Suppressor macrophage (primary cell): ENCODE data around the gene CDKN1C.
A peak's percentile ranks its signal among the peaks of the same experiment; 100 is the strongest.

Experiments used
- DNase-seq, 4 experiments: peaks; one replicate each; pipeline ENCODE4 v3.0.0-alpha.2; 2020 to 2022

CDKN1C gene

DNA sequence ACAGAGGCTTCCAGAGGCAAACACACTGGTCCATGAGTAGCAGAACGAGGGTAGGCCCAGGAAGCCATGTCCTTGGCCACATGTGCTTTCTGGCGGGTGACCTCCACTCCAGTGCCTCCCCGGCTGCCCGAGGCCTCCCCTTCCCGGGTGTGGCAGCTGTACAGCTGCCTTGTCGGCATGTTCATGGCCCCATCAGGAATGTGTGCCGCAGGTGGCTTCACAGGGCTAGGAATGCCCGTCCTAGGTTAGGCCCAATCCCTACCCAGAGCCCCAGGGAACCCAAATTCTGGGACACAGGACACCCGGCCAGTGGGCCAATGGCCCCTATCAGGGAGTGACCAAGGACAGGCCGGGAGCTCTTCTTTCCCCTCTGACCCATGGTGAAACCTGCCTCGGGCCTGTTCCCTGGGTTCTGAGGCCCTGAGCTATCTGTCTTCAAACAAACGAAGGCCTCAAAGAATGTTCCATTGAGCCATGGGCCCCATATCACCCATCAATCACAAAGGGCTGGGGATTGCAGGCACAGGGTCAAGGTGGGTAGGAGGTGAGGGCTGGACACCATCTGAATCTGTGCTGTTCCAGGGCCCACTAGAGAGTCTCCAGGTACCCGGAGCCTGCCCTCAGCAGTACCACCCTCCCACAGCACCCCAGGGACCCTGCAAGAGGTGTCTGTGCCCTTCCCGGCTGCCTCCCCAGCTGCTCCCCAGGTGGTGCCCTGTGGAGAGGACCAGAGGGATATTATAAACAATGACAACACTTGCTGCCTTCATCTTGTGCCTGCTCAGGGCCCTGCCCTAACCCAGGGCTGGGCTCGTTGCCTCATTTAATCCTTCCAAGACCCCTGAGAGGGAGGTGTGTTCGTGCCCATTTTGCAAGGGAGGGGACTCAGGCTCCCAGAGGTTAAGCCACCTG lies 4.0 kb upstream of the CDKN1C start:
- DNase-seq = no peak

DNA sequence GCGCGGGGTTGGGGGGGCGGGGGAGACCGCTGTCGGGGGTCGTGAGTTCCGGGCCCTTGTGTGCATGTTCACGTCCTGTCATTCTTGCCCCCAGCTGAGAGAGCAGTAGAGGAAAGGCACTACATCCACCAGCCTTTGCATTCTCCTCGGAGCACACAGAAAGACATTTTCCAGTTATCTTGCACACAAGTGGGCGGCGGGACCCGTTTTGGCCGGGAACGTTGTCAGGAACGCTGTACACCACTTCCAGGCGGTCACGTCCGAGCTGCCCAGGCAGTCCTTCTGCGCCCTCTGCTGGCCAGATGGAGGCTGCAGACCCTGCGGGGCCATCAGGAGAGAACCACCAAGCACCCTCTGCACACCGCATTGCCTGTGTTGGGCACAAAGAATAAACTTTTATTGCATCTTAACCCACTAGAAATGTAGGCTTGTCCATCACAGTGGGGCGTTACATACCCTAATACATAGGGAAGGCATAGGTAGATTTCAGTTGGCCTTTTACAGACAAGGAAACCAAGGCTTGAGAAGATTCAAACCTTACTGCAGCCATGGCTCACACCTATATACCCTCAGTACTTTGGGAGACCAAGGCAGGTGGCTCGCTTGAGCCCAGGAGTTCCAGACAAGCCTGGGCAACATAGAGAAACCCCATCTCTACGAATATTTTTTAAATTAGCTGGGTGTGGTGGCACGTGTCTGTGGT lies 2.8 kb upstream of the CDKN1C start:
- DNase-seq = peak; percentile 88 to 94 (median 92)

DNA sequence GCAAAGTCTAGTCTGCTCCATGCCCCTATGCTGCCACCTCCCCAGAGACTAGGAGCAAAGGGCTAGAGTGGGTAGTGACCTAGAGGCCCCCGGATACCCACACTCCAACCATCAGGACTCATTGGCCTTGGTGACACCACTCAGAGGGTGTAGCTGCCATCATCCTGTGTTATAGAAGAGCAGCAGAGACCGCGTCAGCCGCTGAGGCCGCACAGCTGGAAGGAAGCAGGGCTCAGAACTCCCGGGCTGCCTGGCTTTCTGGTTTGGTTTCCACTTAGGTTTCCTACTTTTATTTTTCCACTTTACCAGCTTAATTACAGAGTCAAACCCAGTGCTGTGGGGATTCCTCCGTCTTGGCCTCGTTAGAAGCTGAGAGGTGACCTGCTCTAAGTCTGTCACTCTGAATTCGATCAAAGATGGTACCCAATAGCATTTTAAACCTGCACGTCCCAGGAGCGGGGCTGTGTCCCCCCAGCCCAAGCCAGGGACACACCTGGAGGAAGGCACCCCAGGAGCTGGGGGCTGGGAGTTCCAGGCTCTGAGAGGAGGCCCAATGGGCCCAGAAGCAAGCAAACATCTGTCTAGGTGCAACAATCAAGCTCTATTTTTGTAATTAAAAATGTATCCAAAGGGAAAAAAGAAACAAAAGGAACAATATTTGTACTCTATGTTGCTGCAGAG lies 2.1 kb upstream of the CDKN1C start:
- DNase-seq = peak in 1 of 4 experiments; percentile 12

DNA sequence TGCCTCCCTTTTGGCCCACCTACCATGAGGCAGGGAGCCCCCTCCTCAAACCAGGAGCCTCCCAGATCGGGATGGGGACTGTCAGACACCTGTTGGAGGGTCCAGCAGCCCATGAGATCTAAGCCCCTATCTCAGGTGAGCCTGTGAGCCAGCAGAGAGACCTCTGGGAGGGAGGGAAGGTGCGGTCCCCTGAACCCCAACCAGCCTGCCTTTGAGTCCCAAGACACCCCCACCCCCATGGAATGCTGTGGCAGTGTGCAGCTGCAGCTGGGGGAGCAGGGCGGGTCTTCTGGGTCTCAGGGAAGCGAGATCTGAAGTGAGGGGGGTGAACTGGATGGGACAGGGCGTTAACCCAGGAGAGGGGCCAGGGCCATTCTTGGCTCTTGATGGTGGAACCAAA lies 1.4 kb upstream of the CDKN1C start:
- DNase-seq = no peak

DNA sequence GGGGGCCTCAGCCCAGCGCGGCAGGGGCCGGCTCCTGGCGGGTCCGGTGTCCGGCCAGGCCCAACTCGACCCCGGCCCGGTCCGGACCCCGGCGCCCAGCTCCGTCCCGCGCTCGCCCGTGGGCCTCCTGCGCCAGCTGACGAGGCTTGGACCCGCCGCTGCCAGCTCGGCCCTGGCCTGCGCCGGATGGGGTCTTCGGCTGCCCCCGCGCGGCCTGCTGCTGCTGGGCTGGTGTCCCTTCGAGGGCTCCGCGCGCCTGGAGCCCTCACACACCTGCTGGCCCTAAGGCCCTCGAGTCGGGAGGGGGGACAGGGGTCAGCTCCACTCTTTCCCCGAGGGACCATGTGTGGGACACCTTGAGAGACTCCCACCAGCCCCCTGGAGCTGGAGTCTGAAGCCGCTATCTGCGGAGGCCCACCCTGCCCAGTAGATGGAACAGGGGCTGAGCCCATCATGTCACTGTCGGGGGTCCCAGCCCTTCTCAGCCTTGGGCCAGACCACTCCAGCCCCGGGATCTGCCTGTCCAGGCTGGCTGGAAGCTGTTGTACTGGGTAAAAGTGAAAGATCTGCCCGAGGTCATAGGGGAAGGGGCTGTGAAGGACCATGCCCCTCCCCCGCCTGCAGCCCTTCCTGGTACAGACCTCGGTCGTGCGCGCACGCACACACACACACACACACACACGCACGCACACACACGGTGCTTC lies 768 bp upstream of the CDKN1C start:
- DNase-seq = peak in 2 of 4 experiments; percentile 25 to 39

DNA sequence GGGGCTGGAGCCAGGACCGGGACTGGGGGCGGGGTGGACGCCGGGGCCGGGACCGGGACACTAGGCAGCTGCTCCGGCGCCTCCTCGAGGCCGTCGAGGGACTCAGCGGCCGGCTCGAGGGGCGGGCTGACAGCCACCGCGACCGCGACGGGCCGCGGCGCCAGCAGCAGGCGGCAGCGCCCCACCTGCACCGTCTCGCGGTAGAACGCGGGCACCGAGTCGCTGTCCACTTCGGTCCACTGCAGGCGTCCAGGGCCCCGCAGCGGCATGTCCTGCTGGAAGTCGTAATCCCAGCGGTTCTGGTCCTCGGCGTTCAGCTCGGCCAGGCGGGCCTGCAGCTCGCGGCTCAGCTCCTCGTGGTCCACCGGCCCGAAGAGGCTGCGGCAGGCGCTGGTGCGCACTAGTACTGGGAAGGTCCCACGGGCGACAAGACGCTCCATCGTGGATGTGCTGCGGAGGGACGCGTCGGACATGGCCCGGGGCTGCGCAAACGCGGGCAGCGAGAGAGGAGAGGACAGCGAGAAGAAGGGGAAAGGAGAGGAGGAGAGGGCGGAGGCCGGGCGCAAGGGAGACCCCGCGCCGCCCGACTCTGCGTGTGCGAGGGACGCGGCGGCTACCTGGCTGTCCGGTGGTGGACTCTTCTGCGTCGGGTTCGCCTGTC lies 428 bp downstream of the CDKN1C start:
- peak; percentile 52 to 83 (median 66) for DNase-seq

DNA sequence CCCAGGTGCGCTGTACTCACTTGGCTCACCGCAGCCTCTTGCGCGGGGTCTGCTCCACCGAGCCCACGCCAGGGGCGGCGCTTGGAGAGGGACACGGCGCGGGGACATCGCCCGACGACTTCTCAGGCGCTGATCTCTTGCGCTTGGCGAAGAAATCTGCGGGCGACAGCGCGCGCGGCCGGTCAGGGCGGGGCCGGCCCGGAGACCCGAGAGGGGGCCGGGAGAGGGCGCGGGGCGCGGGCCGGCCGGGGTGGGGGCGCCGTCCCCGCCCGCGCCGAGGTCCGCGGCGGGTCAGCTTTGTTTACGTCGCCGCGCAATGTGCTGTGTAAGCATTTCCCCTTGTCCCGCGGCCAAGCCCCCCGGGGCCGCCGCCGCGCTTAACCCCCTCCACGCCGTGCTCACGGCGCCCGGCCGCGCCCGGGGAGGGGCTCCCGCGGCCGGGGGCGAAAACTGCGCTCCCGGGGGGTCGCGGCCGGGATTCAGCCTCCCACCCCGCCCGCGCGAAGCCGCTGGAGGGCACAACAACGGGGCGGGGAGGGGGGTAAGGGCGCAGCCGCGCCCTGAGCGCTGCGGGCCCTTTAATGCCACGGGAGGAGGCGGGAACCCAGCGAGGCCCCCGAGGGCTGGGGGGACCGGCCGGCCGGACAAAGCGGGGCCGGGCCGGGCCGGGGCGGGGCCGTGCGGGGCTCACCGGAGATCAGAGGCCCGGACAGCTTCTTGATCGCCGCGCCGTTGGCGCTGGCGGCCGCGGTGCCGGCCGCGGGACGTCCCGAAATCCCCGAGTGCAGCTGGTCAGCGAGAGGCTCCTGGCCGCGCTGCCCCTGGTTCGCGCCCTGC lies 1.4 kb downstream of the CDKN1C start:
- DNase-seq = peak in 3 of 4 experiments; percentile 26 to 62 (median 34)

DNA sequence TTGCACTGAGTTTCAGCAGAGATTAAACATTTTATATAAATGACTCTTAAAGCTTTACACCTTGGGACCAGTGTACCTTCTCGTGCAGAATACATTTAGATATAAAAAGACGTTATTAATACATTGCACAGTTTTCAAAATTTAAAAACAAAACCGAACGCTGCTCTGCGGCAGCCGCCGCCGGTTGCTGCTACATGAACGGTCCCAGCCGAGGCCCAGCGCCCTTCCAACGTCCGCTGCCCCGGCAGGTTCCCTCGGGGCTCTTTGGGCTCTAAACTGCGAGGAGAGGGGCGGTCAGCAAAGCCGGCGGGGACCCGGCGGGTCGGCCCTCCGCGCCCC lies 2.0 kb downstream of the CDKN1C start:
- peak in 1 of 4 experiments; percentile 30 for DNase-seq

DNA sequence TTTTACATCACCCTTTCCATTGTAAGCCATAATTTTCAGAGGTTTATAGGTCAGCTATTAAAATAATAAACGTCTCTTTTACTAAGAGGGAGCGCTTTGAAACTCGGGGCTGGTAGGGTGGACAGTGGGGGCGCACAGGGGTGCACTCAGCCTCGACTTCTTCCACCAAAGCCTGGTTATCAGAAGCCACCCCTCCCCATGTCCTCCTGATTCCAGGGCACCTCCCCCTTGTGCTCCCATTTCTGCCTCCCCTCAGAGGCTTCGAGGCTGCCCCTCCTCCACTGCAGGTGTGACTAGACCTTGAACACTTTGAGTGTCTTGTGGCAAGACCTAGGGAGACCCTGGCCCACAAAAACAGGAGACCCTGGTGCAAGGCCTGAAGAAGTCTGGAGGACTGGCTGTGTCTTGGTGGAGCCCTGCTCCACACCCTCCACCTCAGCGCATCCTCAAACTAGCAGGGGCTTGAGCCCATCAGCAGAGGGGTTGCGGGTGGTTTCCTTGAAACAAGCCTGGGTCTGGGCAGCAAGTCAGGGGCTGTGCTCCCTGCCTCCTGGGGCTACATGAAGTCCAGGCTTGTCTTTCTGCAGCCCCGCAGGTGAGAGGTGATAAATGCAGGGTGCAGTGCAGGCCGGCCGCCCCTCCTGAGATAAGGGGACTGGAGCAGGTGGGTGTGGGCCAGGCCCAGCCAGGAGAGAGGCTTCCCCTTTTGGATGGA lies 3.0 kb downstream of the CDKN1C start:
- no peak for DNase-seq

DNA sequence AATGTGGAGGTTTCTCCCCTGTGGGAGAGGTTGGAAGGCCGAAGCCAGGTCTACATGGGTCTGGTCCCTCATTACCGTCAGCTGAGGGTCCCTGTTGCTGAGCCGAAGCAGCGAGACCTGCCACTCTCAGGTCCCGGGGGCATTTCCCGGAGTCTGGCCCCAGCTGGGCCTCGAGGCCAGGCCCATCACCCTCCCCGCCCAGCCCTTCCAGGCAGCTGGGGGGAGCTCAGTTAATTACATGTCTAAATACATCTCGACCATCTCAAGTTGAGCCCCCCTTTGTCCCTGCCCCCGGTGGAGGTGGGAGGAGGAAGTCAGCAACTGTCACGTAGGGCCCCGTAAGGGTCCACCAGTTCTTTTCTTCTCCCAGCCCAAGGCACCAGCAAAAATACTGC lies 3.6 kb downstream of the CDKN1C start:
- DNase-seq = no peak

DNA sequence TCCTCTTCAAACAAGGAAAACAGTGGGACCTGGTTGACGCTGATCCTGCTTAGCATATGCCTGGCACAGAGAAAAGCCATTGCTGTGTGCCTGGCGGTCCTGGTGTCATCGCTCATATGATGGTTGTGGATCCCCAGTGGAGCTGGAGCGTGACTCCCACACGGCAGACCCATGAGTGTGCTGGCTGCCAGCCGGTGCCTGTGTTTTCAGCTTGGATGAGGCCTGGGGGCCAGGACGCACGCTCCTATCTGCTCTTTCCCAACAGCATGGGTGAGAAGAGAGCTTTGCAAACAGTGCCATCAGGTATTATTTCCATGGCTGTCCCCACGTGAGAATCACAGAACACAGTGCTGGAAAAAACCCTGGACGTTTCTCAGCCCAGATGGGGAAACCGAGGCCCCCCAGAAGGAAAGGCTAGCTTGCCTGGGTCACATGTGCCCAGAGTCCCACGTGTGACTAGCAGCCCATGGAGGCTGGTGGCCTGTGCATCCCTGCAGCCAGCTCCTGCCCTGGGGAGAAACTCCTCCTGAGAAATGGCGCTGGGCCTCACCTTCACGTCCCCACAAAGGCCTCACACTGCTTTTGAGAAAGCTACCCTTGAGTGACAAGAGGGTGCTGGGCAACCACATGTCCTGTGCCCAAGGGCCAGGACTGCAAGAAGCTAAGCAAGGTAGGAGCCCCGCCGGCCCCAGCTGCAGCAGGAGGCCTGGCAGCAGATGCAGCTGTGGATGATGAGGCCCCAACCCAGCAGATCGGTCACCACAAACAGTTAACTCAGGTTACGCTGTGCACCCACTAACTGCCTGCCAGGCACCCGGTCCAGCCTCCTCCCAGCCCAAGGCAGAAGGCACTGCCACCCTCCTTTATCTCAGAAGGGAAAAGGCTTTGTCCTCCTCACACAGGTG lies 4.2 kb downstream of the CDKN1C start:
- DNase-seq = no peak

DNA sequence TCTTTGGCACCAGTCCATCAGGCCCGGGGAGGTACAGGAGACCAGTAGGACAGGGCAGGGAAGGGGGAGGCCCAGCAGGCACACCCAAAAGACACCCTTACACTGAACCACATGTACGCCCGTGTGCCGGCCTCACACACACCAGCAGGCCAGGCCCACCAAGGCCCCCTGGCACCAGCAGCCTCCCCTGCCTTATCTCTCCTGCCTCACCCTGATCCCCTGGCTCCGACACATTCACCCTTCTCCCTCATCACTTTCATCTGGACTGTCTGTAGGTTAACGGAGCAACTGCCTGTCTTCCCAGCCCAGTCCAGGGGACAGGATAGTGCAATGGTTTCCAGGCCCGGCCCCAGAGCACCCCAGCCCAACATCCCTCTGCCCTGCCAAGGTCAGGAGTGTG lies 4.9 kb downstream of the CDKN1C start:
- DNase-seq = no peak

DNA sequence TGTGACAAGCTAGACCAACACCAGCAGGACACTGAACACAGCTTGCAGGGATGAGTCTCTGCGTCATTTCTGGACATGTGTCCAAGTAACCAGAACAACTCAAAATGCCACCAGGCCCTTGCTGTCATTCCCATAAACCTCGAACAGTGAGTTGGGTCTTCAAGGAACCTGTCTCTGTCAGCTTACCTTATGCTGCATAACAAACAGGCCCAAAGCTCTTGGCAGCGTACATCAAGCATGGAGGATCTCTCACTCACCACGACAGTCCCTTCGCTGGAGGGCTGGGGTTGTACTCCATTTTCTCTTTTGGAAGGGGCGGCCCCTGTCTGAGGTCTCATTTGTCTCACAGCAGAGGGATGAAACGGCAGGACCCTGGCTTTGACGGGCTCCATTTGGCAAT lies 6.8 kb downstream of the CDKN1C start:
- no peak for DNase-seq

DNA sequence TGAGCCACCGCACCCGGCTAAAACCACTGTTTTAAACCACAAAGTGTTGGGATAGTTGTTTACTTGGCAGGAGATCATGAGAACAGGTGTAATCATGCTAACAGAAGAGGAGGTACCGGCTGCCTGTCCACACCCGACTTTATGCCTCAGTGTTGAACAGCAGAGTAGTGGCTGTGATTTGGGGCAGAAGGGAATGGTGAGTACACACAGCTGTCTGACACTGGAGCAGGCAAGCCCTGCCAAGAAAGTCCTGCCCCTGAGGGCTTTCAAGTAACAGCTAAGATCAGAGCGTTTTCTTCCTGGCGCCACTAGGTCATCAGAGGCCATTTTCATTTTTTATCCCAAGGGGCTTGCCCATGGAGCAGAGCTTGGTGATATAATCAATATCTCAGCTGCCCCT lies 8.1 kb downstream of the CDKN1C start:
- DNase-seq = no peak

DNA sequence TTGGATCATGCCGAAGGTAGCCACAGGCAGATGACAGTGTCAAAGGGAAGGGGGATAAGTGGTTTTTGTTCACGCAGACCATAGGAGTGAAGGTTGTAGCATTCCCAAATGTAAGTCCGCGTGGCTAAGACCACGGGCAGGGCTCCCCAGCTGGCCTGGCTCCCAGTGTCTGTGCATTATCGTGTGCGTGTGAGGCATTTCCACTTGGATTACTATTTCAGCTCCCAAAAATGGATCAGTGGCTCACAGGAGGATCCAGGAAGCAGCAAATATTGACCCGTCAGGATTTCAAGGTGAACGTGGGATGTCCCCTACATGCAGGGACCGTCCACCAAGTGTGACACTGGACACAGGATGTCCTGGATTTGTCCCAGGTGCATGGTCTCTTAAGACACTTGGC lies 10.6 kb downstream of the CDKN1C start:
- DNase-seq = no peak

DNA sequence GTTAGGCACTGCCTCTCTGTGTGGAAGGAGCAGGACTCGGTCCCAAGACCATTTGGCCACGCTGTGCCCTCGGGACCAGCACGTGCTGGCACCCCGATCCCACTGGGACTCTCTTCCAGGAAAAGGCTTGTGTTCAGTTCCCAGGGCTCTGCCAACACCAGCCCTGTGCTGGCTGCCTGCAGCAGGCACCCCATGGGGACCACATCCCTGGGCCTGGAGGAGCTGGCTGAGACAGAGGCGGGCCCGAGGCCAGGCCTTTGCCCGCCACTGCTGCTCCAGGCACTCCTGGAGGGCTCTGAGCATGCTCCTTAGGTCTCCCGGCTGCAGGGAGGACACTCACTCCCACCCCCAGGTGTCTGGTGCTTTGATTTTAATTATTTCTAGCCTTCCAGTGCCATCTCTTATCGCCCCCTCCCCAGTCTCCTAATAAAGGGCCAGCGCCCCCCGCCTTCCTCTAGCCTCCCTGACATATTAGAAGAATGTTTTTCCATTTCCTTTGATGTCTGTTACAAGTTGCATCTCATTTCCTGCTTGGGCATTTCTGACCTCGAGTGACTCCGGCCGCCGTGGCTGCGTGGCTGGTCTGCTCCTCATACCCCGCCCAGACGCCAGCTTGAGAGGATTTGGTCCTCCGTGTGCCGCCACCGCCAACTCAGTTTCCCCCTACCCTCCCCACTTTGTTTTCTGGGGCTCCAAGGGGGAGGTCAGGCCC lies 14.4 kb downstream of the CDKN1C start:
- DNase-seq = no peak

DNA sequence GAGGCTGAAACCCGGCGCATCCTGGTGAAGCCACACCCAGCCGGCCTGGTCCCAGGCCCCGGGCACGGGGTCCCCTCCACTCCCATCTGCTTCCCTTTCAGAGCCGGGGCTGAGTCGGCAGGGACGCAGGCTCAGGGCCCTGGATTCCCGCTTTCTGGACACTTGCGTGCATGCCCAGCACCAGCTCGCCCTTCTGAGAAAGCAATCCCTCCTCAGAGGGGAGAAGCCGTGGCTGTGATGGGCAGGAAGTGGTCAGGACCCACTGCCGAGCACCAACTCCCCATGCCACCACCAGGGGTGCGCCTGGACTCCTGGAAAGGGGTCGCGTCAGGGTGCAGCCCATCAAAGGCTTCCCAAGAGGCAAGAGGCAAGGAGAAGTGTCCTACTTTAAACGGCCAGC lies 15.1 kb downstream of the CDKN1C start:
- no peak for DNase-seq

DNA sequence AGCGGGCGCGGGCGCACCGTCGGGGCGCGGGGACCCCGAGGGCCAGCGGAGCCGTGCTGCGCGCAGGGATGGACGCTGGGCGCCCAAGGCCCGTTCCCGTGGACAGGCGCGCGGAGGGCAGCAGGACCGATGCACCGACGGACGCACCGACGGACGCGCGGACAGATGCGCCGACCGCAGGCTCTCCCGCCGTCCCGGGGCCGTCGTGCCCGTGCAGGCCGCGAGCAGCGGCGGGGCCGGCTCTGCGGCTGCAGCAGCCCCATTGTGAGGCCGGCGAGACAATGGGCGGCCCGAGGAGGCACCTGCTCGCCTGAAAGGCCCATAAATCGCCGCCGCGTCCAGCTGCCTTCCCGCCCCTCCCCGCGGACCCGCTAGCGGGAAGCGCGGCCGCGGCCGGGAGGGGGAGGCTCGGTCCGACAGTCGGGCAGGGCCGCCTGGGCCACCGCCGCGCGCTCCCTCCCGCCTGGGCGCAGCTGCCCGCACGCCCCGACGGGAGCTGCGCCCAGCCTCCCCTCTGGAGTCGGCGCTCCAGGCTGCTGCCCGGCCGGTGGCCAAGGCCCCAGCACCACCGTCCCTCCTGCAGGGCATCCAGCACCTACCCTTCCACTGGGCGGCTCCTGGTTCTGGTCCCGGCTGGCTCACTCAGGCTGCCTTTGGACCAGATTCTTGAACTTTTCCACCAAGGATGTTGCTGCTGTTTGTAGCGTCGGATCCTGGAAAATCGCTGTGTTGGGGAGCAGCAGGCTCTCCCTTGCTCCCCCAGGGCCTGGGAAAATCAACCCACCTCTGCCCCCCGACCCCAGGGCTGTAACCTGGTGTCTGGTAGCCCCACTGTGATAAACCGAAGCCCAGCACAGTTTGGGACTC lies 15.8 kb downstream of the CDKN1C start:
- no peak for DNase-seq
